Endothelial cell of umbilical vein (primary cell): ENCODE data around the gene FUBP3. TPM values are rescaled to one million over a fixed set of nuclear protein-coding genes. Genes with fewer than 3 reads are reported as not detected.

Source experiments
- BruUV-seq: library from RNA; stranded (reverse); fragments of 400-500 nt; replicated peaks from 2 replicates; lab custom pipeline; 2021; lab: Mats Ljungman, UMichigan
- CTCF ChIA-PET: fragments of 300-600, 350-600 bp; sonication (Branson Sonifier 250); formaldehyde crosslinking; loops from one replicate; lab custom pipeline; 2021; ENCODE audit warnings: antibody characterized with exemption, inconsistent platforms; lab: Charles Lee
- POLR2A ChIA-PET: fragments of 300-600, 350-600 bp; sonication (Branson Sonifier 250); formaldehyde crosslinking; loops from one replicate; lab custom pipeline; 2021; ENCODE audit warnings: antibody characterized with exemption, inconsistent platforms; lab: Charles Lee
- DNase-seq: peaks from one replicate; pipeline ENCODE4 v3.0.0-alpha.2; 2011; ENCODE audit warnings: low read depth, low spot score
- FAIRE-seq: peaks from 2 replicates; lab custom pipeline; 2011; peaks lifted over from hg19 to GRCh38; lab: Jason Lieb, UNC
- H2AFZ ChIP-seq: 2 replicates; pipeline ENCODE4 v1.6.0; 2012; ENCODE audit warnings: low read depth, low read length, control low read depth, inconsistent platforms
- H3K27ac ChIP-seq: 2 replicates; pipeline ENCODE4 v1.5.1; 2011; ENCODE audit warnings: low read depth, mild to moderate bottlenecking, control low read depth, low read length, moderate library complexity; ENCODE audit not compliant: insufficient read depth
- H3K27me3 ChIP-seq, 2 experiments: 2 replicates each; pipeline versions ENCODE4 v1.6.0 to v1.6.1; 2011; ENCODE audit warnings: low read length in 2 of 2, mixed read lengths in 1 of 2; ENCODE audit not compliant: control insufficient read depth in 2 of 2, insufficient read depth in 2 of 2
- H3K36me3 ChIP-seq, 2 experiments: 2 replicates in 1 of 2; 3 replicates in 1 of 2; pipeline ENCODE4 v1.5.1; 2011; ENCODE audit warnings: low read length in 2 of 2, mild to moderate bottlenecking in 1 of 2, moderate library complexity in 1 of 2; ENCODE audit not compliant: control insufficient read depth in 2 of 2, insufficient read depth in 2 of 2; ENCODE audit errors: extremely low read depth in 1 of 2
- H3K4me1 ChIP-seq: 3 replicates; pipeline ENCODE4 v1.5.1; 2011; ENCODE audit warnings: mild to moderate bottlenecking, low read length; ENCODE audit not compliant: control insufficient read depth, insufficient read depth; ENCODE audit errors: extremely low read depth
- H3K4me2 ChIP-seq: 2 replicates; pipeline ENCODE4 v1.6.1; 2011; ENCODE audit warnings: low read length, control low read depth, mixed read lengths; ENCODE audit not compliant: insufficient read depth
- H3K4me3 ChIP-seq, 3 experiments: fragments of 200-600 bp in 1 of 3; sonication (generic), shearing (Covaris generic) in 1 of 3; replicated peaks in 1 of 3; 2 replicates each; pipeline ENCODE4 v1.5.1; 2011 to 2016; ENCODE audit warnings: control low read depth in 3 of 3, low read length in 3 of 3, mild to moderate bottlenecking in 2 of 3, inconsistent platforms in 1 of 3, low read depth in 1 of 3, moderate library complexity in 1 of 3; ENCODE audit not compliant: insufficient read depth in 1 of 3
- H3K79me2 ChIP-seq: 2 replicates; pipeline ENCODE4 v1.6.0; 2012; ENCODE audit warnings: low read length, inconsistent platforms; ENCODE audit not compliant: control insufficient read depth, insufficient read depth
- H3K9ac ChIP-seq: replicated peaks from 2 replicates; pipeline ENCODE3; 2011; ENCODE audit warnings: low read length, control low read depth; ENCODE audit not compliant: insufficient read depth; ENCODE audit errors: extremely low read depth
- H3K9me1 ChIP-seq: replicated peaks from 3 replicates; pipeline ENCODE4 v1.6.0; 2011; ENCODE audit warnings: mild to moderate bottlenecking, low read length; ENCODE audit not compliant: control insufficient read depth, insufficient read depth; ENCODE audit errors: extremely low read depth
- H3K9me3 ChIP-seq: replicated peaks from 2 replicates; pipeline ENCODE4 v1.5.1; 2012; ENCODE audit warnings: low read length, inconsistent platforms; ENCODE audit not compliant: control insufficient read depth, insufficient read depth
- H4K20me1 ChIP-seq: replicated peaks from 2 replicates; pipeline ENCODE3; 2011; ENCODE audit warnings: mild to moderate bottlenecking, low read length; ENCODE audit not compliant: control insufficient read depth, insufficient read depth; ENCODE audit errors: extremely low read depth
- CTCF ChIP-seq, 2 donors: IDR thresholded peaks; 1 replicate in 1 of 2; 2 replicates in 1 of 2; pipeline ENCODE4 v1.5.1; 2011; ENCODE audit warnings: low read length in 2 of 2, mild to moderate bottlenecking in 2 of 2, moderate library complexity in 2 of 2, control low read depth in 1 of 2, inconsistent platforms in 1 of 2, low read depth in 1 of 2; ENCODE audit not compliant: insufficient read depth in 1 of 2; ENCODE audit errors: extremely low read depth in 1 of 2
- EZH2 ChIP-seq: IDR thresholded peaks from 2 replicates; pipeline ENCODE4 v1.6.1; 2012; ENCODE audit warnings: borderline replicate concordance, low read depth, mild to moderate bottlenecking, moderate library complexity, low read length, inconsistent platforms; ENCODE audit not compliant: severe bottlenecking
- GATA2 ChIP-seq: IDR thresholded peaks from 2 replicates; pipeline ENCODE4 v1.7.0; 2011; ENCODE audit warnings: low read depth, mild to moderate bottlenecking, moderate library complexity, mixed read lengths, low read length; ENCODE audit not compliant: insufficient read length, insufficient read depth
- JUN ChIP-seq: IDR thresholded peaks from 2 replicates; pipeline ENCODE4 v1.6.1; 2011; ENCODE audit warnings: borderline replicate concordance, low read depth; ENCODE audit not compliant: insufficient read length, insufficient read depth
- MAX ChIP-seq: IDR thresholded peaks from 2 replicates; pipeline ENCODE4 v1.6.1; 2011; ENCODE audit not compliant: insufficient read depth, insufficient read length
- MYC ChIP-seq: IDR thresholded peaks from one replicate; pipeline ENCODE4 v1.6.1; 2011; ENCODE audit warnings: mild to moderate bottlenecking, low read depth, low read length
- POLR2A ChIP-seq: IDR thresholded peaks from 2 replicates; pipeline ENCODE4 v1.6.1; 2012; ENCODE audit warnings: low read depth, mild to moderate bottlenecking, control low read depth, low read length
- POLR2AphosphoS5 ChIP-seq: IDR thresholded peaks from 2 replicates; pipeline ENCODE4 v1.6.1; 2012; ENCODE audit warnings: low read depth, mild to moderate bottlenecking, control low read depth, low read length, moderate library complexity; ENCODE audit not compliant: insufficient read depth
- dilution Hi-C: fragments of 300-500 bp; cut with MboI; formaldehyde crosslinking; loops from one replicate; pipeline ENCODE4 v1.15.0; 2019; ENCODE audit warnings: low sequenced_read_pairs; ENCODE audit not compliant: extremely low pct_ligation_motif_present
- intact Hi-C: fragments of 100-400 bp; cut with micrococcal nuclease; formaldehyde crosslinking; loops from one replicate; pipeline ENCODE4 v1.10.0; 2022
- polyA plus RNA-seq, 4 experiments: library from polyadenylated mRNA; depleted of rRNA in 3 of 4; stranded (reverse) in 3 of 4; unstranded in 1 of 4; fragments of >200 nt; gene quantifications; 2 replicates each; pipeline versions ENCODE4 v1.2.1 to v1.2.3, GENCODE V29; 2011 to 2012; ENCODE audit warnings: missing spikeins in 1 of 4
- total RNA-seq: library from RNA; stranded (reverse); gene quantifications from 2 replicates; pipeline ENCODE4 v1.2.3, GENCODE V29; 2021

FUBP3 gene
- total and polyA plus RNA-seq, 2 donors (not counting 3 experiments of a cell fraction or from before 2014, with no cell fraction given): 19.4 to 50.9 TPM

- H3K36me3 ChIP-seq: no peaks in the 10 kb centered on the region
- H3K79me2 ChIP-seq: no peaks in the 10 kb centered on the region
- no peaks in the 10 kb centered on the region for H4K20me1 ChIP-seq
- BruUV-seq: no TSS peak
- intact Hi-C loops: no loop called here
- TF ChIP-seq EZH2: no peak
- TF ChIP-seq JUN: no peak
- TF ChIP-seq POLR2A: no peak
- no peak for TF ChIP-seq MYC
- TF ChIP-seq GATA2: no peak
- no peak for TF ChIP-seq CTCF (IDR thresholded peaks at IDR 0.05; ENCODE audit: extremely low read depth in 1 of 2, insufficient read depth in 1 of 2, low read depth in 1 of 2, low read length in 2 of 2)
- no peak for TF ChIP-seq POLR2AphosphoS5
- no peak for TF ChIP-seq MAX
- H3K4me3 ChIP-seq: no peak overlapping the region
- ChIA-PET POLR2A (no interaction called here), CTCF (interaction anchor here (1.1 kb wide), 1 partner anchor 73 kb away, joined by 3 read pairs; no protein-coding TSS in a partner anchor)
- no peaks in the 10 kb centered on the region for H3K4me1 ChIP-seq
- FAIRE-seq: no peak
- no peak for DNase-seq
- no peak overlapping the region for H3K4me2 ChIP-seq
- H2AFZ ChIP-seq: no peak overlapping the region
- no peak overlapping the region for H3K27ac ChIP-seq
- dilution Hi-C loops: no loop called here
- H3K9me3 ChIP-seq: no peaks in the 10 kb centered on the region
- no peaks in the 10 kb centered on the region for H3K9me1 ChIP-seq
- H3K9ac ChIP-seq: no peak overlapping the region
- H3K27me3 ChIP-seq: no peaks in the 10 kb centered on the region
Measured at GRCh38 chr9:130563797-130564196, 15.6 kb upstream of the FUBP3 start.
